Mucosa of descending colon (tissue), 3 donors: Measurements from ENCODE around the gene ENDOU. TPM values are rescaled to one million over a fixed set of nuclear protein-coding genes. Genes with fewer than 3 reads are reported as not detected.

ENCODE experiments used
- ATAC-seq: fragments of 200-7000 bp; cut with Tn5 transposase; one replicate; pipeline ENCODE4 v1.9.1; 2020; ENCODE audit warnings: mild to moderate bottlenecking, moderate library complexity
- DNase-seq, 3 donors: peaks; one replicate each; pipeline ENCODE4 v3.0.0-alpha.2; 2020
- H3K36me3 ChIP-seq: fragments of 200-600 bp; one replicate; pipeline ENCODE4 v1.8.0; 2021; ENCODE audit warnings: low read depth, mild to moderate bottlenecking
- H3K4me1 ChIP-seq: fragments of 200-600 bp; one replicate; pipeline ENCODE4 v1.8.0; 2021; ENCODE audit warnings: low read depth, mild to moderate bottlenecking
- H3K4me3 ChIP-seq: fragments of 200-600 bp; one replicate; pipeline ENCODE4 v1.8.0; 2021; ENCODE audit warnings: mild to moderate bottlenecking
- H3K9me3 ChIP-seq: fragments of 200-600 bp; one replicate; pipeline ENCODE4 v1.8.0; 2021; ENCODE audit warnings: mild to moderate bottlenecking
- intact Hi-C, 2 donors: fragments of 100-400 bp; cut with DNase I in 1 of 2; cut with micrococcal nuclease in 1 of 2; formaldehyde crosslinking; loops; one replicate each; pipeline versions ENCODE4 v1.11.0 to v1.11.1; 2022; cut with DNase I, micrococcal nuclease
- total RNA-seq, 3 donors: library from RNA; stranded (reverse); fragmentation: NEBNext Ultra II Directional in 2 of 3; extraction: Animal tissue kit (Norgen Biotek cat#: 25700) in 2 of 3; gene quantifications; one replicate each; pipeline versions ENCODE4 v1.2.1 to v1.2.4, GENCODE V29; 2021 to 2023
- TF ChIP-seq, protein P1 (sequence below): fragments of 200-600 bp; IDR thresholded peaks from one replicate; pipeline ENCODE4 v1.8.0; 2022; ENCODE audit warnings: antibody characterized with exemption, mild to moderate bottlenecking
- donor health status: DM: no; HTN: no; CAD: no; lungs with moderate emphysema.
- donor health status: DM: no; HTN: no; CAD: no.
- donor health status: DM: no; HTN: yes; CAD: no.

Gene ENDOU
- total RNA-seq, 3 donors from 2014 or later: 0.19 to 0.31 TPM; not detected in 1

DNA sequence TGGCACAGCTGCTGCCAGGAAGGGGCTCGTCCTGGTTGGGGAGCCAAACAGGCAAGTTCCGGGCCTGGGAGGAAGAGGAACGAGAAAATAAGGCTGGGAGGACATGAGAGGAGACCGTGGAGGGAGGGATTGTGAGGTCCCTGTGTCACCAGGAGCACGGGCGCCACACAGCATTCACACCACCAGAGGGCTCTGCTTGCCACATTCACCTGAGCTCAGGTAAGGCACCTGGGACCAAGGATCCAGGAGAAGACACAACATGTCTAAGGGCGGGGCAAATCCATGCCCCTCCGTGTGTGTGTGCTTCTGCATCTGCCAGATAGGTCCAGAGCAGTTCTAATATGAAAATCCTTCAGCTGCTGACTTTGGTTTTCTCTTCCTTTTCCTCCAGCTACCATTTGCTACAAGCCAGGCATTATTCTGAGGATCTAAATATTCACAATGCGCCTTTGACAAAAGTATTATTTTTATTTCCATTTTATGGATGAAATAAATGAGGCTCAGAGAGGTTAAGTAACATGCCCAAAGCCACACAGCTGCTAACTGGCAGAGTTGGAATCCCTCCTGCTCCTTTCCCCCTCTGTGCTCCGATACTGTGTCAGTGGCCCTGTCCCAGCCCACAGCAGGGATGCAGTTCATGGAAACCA lies 18.8 kb upstream of the ENDOU start:
- H3K9me3 ChIP-seq: no peaks in the 10 kb centered on the region
- H3K4me3 ChIP-seq: no peak overlapping the region
- intact Hi-C loops: loop anchor here in 1 of 2 donors (10.0 kb wide), 1 partner anchor 91 kb away; no protein-coding TSS in a partner anchor
- H3K4me1 ChIP-seq: peaks cover 14% of the 10 kb centered on the region
- H3K36me3 ChIP-seq: no peaks in the 10 kb centered on the region
- DNase-seq (peak; percentile 72 to 92 (median 88)), ATAC-seq (peak; percentile 77)
- TF ChIP-seq, protein P1, sequence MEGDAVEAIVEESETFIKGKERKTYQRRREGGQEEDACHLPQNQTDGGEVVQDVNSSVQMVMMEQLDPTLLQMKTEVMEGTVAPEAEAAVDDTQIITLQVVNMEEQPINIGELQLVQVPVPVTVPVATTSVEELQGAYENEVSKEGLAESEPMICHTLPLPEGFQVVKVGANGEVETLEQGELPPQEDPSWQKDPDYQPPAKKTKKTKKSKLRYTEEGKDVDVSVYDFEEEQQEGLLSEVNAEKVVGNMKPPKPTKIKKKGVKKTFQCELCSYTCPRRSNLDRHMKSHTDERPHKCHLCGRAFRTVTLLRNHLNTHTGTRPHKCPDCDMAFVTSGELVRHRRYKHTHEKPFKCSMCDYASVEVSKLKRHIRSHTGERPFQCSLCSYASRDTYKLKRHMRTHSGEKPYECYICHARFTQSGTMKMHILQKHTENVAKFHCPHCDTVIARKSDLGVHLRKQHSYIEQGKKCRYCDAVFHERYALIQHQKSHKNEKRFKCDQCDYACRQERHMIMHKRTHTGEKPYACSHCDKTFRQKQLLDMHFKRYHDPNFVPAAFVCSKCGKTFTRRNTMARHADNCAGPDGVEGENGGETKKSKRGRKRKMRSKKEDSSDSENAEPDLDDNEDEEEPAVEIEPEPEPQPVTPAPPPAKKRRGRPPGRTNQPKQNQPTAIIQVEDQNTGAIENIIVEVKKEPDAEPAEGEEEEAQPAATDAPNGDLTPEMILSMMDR: peak; percentile 71

DNA sequence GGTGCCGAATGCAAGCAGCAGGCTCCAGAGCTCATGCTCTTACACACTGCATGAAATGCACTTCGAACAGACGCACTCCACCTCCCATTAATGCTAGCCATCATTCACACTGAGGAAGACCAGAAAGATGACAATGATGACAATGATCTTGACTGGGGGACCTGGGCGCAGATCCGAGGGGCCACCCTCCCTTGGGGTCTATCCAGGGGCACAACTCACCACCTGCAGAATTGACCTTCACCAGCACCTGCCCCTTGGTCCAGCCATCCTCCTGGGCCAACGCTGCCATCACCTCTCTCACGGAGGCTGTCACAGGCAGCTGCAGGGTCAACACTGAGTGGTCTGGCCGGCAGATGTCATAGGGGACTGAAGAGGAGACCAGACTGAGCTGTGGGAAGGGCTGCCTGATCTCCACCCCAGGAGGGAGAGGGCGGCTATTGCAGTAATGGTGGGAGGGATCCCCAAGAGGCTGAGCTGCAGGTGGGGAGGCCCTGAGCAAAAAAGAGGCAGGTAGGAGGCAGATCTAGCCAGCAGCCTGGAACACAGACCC lies 18.1 kb upstream of the ENDOU start:
- H3K4me1 ChIP-seq: peaks cover 14% of the 10 kb centered on the region
- no peaks in the 10 kb centered on the region for H3K36me3 ChIP-seq
- DNase-seq: peak in 1 of 3 donors; percentile 25
- TF ChIP-seq, protein P1: no peak
- H3K4me3 ChIP-seq: no peak overlapping the region
- H3K9me3 ChIP-seq: no peaks in the 10 kb centered on the region
- ATAC-seq: no peak
- intact Hi-C loops: loop anchor here in 1 of 2 donors (10.0 kb wide), 1 partner anchor 91 kb away; no protein-coding TSS in a partner anchor

DNA sequence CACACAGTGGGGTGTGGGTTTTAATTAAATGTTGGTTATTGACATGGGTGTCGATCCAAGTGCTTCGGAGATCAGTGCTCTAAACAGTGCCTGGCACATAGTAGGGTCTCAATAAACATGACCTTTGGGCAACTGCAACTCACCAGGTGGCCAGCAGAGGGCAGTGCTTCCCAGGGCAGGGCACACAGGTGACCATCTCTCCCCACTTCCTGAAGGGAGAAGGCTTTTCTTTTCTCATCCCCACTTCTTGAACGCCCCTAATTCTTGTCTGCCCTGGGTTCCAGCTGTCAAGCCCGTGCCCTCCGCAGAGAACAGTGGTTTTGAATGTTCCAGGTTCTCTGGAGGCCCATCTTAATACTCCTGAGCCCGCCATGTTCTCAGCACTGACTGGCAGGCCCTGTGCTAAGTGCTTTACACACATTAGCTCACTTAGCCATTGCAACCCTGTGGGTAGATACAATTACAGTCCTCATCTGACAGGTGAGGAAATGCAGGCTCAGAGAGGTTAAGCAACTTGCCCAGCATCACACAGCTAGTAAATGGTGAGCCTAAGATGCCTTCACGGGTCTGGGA lies 17.0 kb upstream of the ENDOU start:
- Histone ChIP-seq H3K4me3 (no peak overlapping the region), H3K36me3 (no peaks in the 10 kb centered on the region), H3K4me1 (peaks cover 14% of the 10 kb centered on the region), H3K9me3 (no peaks in the 10 kb centered on the region)
- ATAC-seq: peak; percentile 52
- TF ChIP-seq, protein P1: peak; percentile 94
- peak; percentile 65 to 85 (median 77) for DNase-seq
- intact Hi-C loops: loop anchor here in 1 of 2 donors (10.0 kb wide), 1 partner anchor 92 kb away; no protein-coding TSS in a partner anchor

DNA sequence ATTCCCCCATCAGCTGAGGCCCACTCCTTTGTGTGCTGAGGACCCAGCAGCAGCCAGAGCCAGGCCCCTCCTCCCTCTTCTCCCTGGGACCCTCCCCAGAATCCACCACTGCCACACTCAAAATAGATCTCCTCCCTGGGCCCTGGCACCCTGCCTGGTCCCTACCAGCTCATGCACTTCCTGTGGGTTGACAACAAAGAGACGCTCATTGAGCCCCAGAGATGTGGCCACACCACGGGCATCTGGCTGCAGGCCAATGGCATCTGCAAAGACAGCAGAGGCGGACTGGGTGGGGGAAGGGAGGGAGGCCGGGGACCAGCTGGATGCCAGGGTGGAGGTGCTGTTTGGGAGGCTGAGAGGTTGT lies 16.0 kb upstream of the ENDOU start:
- peaks cover 20% of the 10 kb centered on the region for H3K4me1 ChIP-seq
- ATAC-seq (peak; percentile 53), DNase-seq (peak; percentile 83 to 92 (median 83))
- no peaks in the 10 kb centered on the region for H3K9me3 ChIP-seq
- H3K4me3 ChIP-seq: no peak overlapping the region
- no peaks in the 10 kb centered on the region for H3K36me3 ChIP-seq
- TF ChIP-seq, protein P1: no peak
- intact Hi-C loops: loop anchor here in 1 of 2 donors (10.0 kb wide), 1 partner anchor 93 kb away; no protein-coding TSS in a partner anchor

DNA sequence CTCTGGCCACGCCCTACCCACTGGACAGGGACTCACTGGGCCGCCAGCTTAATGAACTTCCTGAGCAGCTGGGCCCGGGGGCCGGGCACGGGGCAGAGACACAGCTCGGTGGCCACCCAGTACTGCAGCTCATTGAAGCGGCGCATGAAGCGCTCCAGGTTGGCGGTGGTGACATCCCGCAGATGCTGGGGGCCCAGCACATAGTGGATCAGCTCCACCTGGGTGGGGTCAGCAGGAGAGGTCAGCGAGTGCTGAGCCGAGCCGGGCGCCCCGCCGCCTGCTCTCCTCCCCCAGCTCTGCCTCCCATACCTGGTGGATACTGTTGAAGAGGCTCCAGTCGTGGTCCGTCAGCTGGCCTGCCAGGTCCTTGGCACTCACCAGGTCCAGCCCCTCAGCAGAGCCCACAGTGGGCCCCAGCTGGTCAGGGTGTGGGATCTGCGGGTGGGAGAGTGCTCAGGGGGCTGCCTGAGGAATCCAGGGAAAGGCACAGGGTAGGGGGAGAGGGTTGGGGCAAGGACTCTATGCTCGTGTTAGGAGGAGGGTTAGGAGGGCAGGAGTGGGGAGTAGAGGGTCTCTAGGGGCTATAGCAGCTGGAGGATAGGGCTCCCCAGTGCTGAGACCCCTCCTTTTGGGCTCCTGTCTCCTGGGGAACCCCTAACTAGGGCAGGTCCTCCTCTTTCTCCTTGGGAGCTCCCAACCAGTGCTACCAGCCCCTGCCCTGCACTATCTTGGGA lies 15.5 kb upstream of the ENDOU start:
- peak; percentile 4 for ATAC-seq

More for the DNA sequence above, 15.5 kb upstream of the ENDOU start:
- Histone ChIP-seq H3K36me3 (no peaks in the 10 kb centered on the region), H3K9me3 (no peaks in the 10 kb centered on the region), H3K4me3 (no peak overlapping the region), H3K4me1 (peaks cover 24% of the 10 kb centered on the region)
- intact Hi-C loops: loop anchor here in 1 of 2 donors (10.0 kb wide), 1 partner anchor 94 kb away; no protein-coding TSS in a partner anchor
- TF ChIP-seq, protein P1: no peak
- DNase-seq: peak in 2 of 3 donors; percentile 54 to 70
